Skeletal muscle tissue (tissue), 4 donors: Measurements from ENCODE around the gene OOSP4A. TPM values are rescaled to one million over a fixed set of nuclear protein-coding genes. Genes with fewer than 3 reads are reported as not detected.

Experiments used
- H3K27ac ChIP-seq: one replicate; pipeline ENCODE4 v1.7.0; 2013; ENCODE audit warnings: mild to moderate bottlenecking, low read depth, low read length, inconsistent platforms
- H3K27me3 ChIP-seq, 3 donors: one replicate each; pipeline ENCODE4 v1.7.0; 2013; ENCODE audit warnings: low read length in 3 of 3; ENCODE audit not compliant: control insufficient read depth in 3 of 3, insufficient read depth in 3 of 3
- H3K36me3 ChIP-seq, 3 donors: one replicate each; pipeline ENCODE4 v1.7.0; 2013; ENCODE audit warnings: low read length in 3 of 3; ENCODE audit not compliant: control insufficient read depth in 3 of 3, insufficient read depth in 3 of 3
- H3K4me1 ChIP-seq, 3 donors: one replicate each; pipeline ENCODE4 v1.7.0; 2013; ENCODE audit warnings: low read length in 3 of 3, mild to moderate bottlenecking in 3 of 3; ENCODE audit not compliant: control insufficient read depth in 3 of 3, insufficient read depth in 3 of 3
- H3K4me3 ChIP-seq, 3 donors: one replicate each; pipeline ENCODE4 v1.7.0; 2013; ENCODE audit warnings: low read length in 3 of 3
- H3K9ac ChIP-seq, 3 donors: one replicate each; pipeline ENCODE4 v1.7.0; 2013; ENCODE audit warnings: low read length in 3 of 3, mild to moderate bottlenecking in 3 of 3, moderate library complexity in 2 of 3, low read depth in 1 of 3
- H3K9me3 ChIP-seq, 3 donors: one replicate each; pipeline ENCODE4 v1.7.0; 2013; ENCODE audit warnings: low read length in 3 of 3; ENCODE audit not compliant: control insufficient read depth in 3 of 3
- total RNA-seq: library from RNA; depleted of rRNA; stranded (reverse); fragments of >200 nt; gene quantifications from one replicate; pipeline ENCODE4 v1.2.3, GENCODE V29; 2014
- donor health status: Osteomylitis.

Gene OOSP4A
- not detected for total RNA-seq

- H3K4me1 ChIP-seq = no peaks in the 10 kb centered on the region
- no peak within 1 kb of the TSS for H3K9ac ChIP-seq
- H3K36me3 ChIP-seq = no peaks in the 10 kb centered on the region
- no peak within 1 kb of the TSS for H3K27ac ChIP-seq
- H3K9me3 ChIP-seq = no peaks in the 10 kb centered on the region
- no peak within 1 kb of the TSS for H3K4me3 ChIP-seq
- H3K27me3 ChIP-seq = no peaks in the 10 kb centered on the region
Measured at GRCh38 chr11:59963733-59964132, at the start of gene OOSP4A. OOSP4A (plus strand) TSS chr11:59964033; CDS start chr11:59964033, 0 bp downstream.

GRCh38 chr11:59918480-59918879, 45.4 kb upstream of the OOSP4A start:
- Histone ChIP-seq H3K9ac (no peak overlapping the region), H3K4me3 (no peak overlapping the region), H3K4me1 (no peaks in the 10 kb centered on the region), H3K36me3 (no peaks in the 10 kb centered on the region), H3K27me3 (no peaks in the 10 kb centered on the region), H3K9me3 (peaks cover 5 to 13% (median 9%) of the 10 kb centered on the region in 3 donors), H3K27ac (no peak overlapping the region)

- H3K27me3 ChIP-seq = no peaks in the 10 kb centered on the region
- peaks cover 7 to 17% (median 9%) of the 10 kb centered on the region in 3 donors for H3K9me3 ChIP-seq
- no peak overlapping the region for H3K9ac ChIP-seq
- H3K4me3 ChIP-seq = no peak overlapping the region
- H3K27ac ChIP-seq = no peak overlapping the region
- no peaks in the 10 kb centered on the region for H3K36me3 ChIP-seq
- no peaks in the 10 kb centered on the region for H3K4me1 ChIP-seq
Measured at GRCh38 chr11:59918987-59919589, 44.7 kb upstream of the OOSP4A start.

GRCh38 chr11:59923813-59924212, 40.0 kb upstream of the OOSP4A start:
- no peak overlapping the region for H3K27ac ChIP-seq
- H3K9me3 ChIP-seq = peaks cover 6 to 21% (median 7%) of the 10 kb centered on the region in 3 donors
- no peaks in the 10 kb centered on the region for H3K4me1 ChIP-seq
- H3K9ac ChIP-seq = no peak overlapping the region
- no peak overlapping the region for H3K4me3 ChIP-seq
- H3K27me3 ChIP-seq = no peaks in the 10 kb centered on the region
- H3K36me3 ChIP-seq = no peaks in the 10 kb centered on the region

- Histone ChIP-seq H3K4me1 (no peaks in the 10 kb centered on the region), H3K4me3 (no peak overlapping the region), H3K27me3 (no peaks in the 10 kb centered on the region), H3K9me3 (no peaks in the 10 kb centered on the region), H3K9ac (no peak overlapping the region), H3K36me3 (no peaks in the 10 kb centered on the region), H3K27ac (no peak overlapping the region)
Measured at GRCh38 chr11:59931688-59932087, 32.1 kb upstream of the OOSP4A start.

- no peaks in the 10 kb centered on the region for H3K36me3 ChIP-seq
- H3K27ac ChIP-seq = no peak within 1 kb of the TSS
- no peaks in the 10 kb centered on the region for H3K9me3 ChIP-seq
Measured at GRCh38 chr11:59938132-59938531, 25.7 kb upstream of the OOSP4A start, which contains the start of gene OOSP1. OOSP1 (plus strand) TSS chr11:59938432; CDS start chr11:59938455, 23 bp downstream.

GRCh38 chr11:59938718-59939117, 25.1 kb upstream of the OOSP4A start:
- Histone ChIP-seq H3K4me3 (no peak overlapping the region), H3K36me3 (no peaks in the 10 kb centered on the region), H3K27me3 (no peaks in the 10 kb centered on the region), H3K4me1 (no peaks in the 10 kb centered on the region), H3K27ac (no peak overlapping the region), H3K9me3 (no peaks in the 10 kb centered on the region), H3K9ac (no peak overlapping the region)

More at GRCh38 chr11:59938132-59938531, 25.7 kb upstream of the OOSP4A start, which contains the start of gene OOSP1:
- H3K4me1 ChIP-seq = no peaks in the 10 kb centered on the region
- no peak within 1 kb of the TSS for H3K4me3 ChIP-seq
- H3K9ac ChIP-seq = no peak within 1 kb of the TSS
- no peaks in the 10 kb centered on the region for H3K27me3 ChIP-seq

GRCh38 chr11:59939482-59939881, 24.4 kb upstream of the OOSP4A start:
- H3K4me1 ChIP-seq = no peaks in the 10 kb centered on the region
- no peaks in the 10 kb centered on the region for H3K9me3 ChIP-seq
- no peaks in the 10 kb centered on the region for H3K27me3 ChIP-seq
- no peak overlapping the region for H3K9ac ChIP-seq
- H3K4me3 ChIP-seq = no peak overlapping the region
- no peak overlapping the region for H3K27ac ChIP-seq
- no peaks in the 10 kb centered on the region for H3K36me3 ChIP-seq

GRCh38 chr11:59941091-59941490, 22.7 kb upstream of the OOSP4A start:
- Histone ChIP-seq H3K36me3 (no peaks in the 10 kb centered on the region), H3K9ac (no peak overlapping the region), H3K4me3 (no peak overlapping the region), H3K4me1 (no peaks in the 10 kb centered on the region), H3K27me3 (no peaks in the 10 kb centered on the region), H3K9me3 (no peaks in the 10 kb centered on the region), H3K27ac (no peak overlapping the region)

- H3K36me3 ChIP-seq = no peaks in the 10 kb centered on the region
- no peaks in the 10 kb centered on the region for H3K27me3 ChIP-seq
- H3K4me3 ChIP-seq = no peak overlapping the region
- H3K27ac ChIP-seq = no peak overlapping the region
- H3K9ac ChIP-seq = no peak overlapping the region
- no peaks in the 10 kb centered on the region for H3K9me3 ChIP-seq
- H3K4me1 ChIP-seq = no peaks in the 10 kb centered on the region
Measured at GRCh38 chr11:59943997-59944714, 19.7 kb upstream of the OOSP4A start.
